Ishikawa (cell line): ENCODE measurements around the gene PHLDA2.

Source experiments
- CEBPB ChIP-seq: IDR thresholded peaks from 2 replicates; pipeline ENCODE4 v1.6.1; 2012
- CREB1 ChIP-seq: IDR thresholded peaks from 2 replicates; pipeline ENCODE4 v1.6.1; 2012; ENCODE audit warnings: low read depth
- EP300 ChIP-seq: IDR thresholded peaks from 2 replicates; pipeline ENCODE4 v1.6.1; 2012; ENCODE audit warnings: borderline replicate concordance
- FOXM1 ChIP-seq: IDR thresholded peaks from 2 replicates; pipeline ENCODE4 v1.6.1; 2012; ENCODE audit warnings: low read depth, borderline replicate concordance
- RAD21 ChIP-seq: IDR thresholded peaks from 2 replicates; pipeline ENCODE4 v1.6.1; 2012; ENCODE audit warnings: low read depth
- TAF1 ChIP-seq: IDR thresholded peaks from 2 replicates; pipeline ENCODE4 v1.6.1; 2012; ENCODE audit warnings: low read depth, mild to moderate bottlenecking
- TCF12 ChIP-seq: IDR thresholded peaks from 2 replicates; pipeline ENCODE4 v1.6.1; 2012; ENCODE audit warnings: low read depth
- YY1 ChIP-seq: IDR thresholded peaks from 2 replicates; pipeline ENCODE4 v1.6.1; 2012; ENCODE audit warnings: low read depth
- ZBTB7A ChIP-seq: IDR thresholded peaks from 2 replicates; pipeline ENCODE4 v1.6.1; 2012; ENCODE audit warnings: low read depth
- TF ChIP-seq, protein P1 (sequence below): IDR thresholded peaks from 2 replicates; pipeline ENCODE4 v1.6.1; 2012; ENCODE audit warnings: low read depth, mild to moderate bottlenecking
- TF ChIP-seq, protein P2 (sequence below): IDR thresholded peaks from 2 replicates; pipeline ENCODE4 v1.6.1; 2012
- TF ChIP-seq, protein P3 (sequence below): IDR thresholded peaks from 2 replicates; pipeline ENCODE4 v1.6.1; 2012

DNA sequence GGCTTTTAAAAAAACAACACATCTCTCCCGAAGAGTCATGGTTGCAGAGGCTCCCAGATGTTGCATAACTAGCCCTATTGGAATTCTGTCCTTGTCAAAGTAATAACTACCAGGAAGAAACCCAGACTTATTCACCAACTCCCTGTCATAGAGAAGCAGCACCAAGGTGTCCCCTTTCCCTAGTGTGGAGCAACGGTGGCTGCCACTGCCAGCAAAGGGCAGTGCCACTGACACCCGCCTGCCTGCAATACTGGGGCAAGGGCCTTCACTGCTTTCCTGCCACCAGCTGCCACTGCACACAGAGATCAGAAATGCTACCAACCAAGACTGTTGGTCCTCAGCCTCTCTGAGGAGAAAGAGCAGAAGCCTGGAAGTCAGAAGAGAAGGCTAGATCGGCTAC is 35.6 kb upstream of the PHLDA2 start:
- no peak for TF ChIP-seq EP300
- TF ChIP-seq FOXM1 = no peak
- TF ChIP-seq, protein P1, sequence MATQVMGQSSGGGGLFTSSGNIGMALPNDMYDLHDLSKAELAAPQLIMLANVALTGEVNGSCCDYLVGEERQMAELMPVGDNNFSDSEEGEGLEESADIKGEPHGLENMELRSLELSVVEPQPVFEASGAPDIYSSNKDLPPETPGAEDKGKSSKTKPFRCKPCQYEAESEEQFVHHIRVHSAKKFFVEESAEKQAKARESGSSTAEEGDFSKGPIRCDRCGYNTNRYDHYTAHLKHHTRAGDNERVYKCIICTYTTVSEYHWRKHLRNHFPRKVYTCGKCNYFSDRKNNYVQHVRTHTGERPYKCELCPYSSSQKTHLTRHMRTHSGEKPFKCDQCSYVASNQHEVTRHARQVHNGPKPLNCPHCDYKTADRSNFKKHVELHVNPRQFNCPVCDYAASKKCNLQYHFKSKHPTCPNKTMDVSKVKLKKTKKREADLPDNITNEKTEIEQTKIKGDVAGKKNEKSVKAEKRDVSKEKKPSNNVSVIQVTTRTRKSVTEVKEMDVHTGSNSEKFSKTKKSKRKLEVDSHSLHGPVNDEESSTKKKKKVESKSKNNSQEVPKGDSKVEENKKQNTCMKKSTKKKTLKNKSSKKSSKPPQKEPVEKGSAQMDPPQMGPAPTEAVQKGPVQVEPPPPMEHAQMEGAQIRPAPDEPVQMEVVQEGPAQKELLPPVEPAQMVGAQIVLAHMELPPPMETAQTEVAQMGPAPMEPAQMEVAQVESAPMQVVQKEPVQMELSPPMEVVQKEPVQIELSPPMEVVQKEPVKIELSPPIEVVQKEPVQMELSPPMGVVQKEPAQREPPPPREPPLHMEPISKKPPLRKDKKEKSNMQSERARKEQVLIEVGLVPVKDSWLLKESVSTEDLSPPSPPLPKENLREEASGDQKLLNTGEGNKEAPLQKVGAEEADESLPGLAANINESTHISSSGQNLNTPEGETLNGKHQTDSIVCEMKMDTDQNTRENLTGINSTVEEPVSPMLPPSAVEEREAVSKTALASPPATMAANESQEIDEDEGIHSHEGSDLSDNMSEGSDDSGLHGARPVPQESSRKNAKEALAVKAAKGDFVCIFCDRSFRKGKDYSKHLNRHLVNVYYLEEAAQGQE = no peak
- TF ChIP-seq YY1 = no peak
- no peak for TF ChIP-seq ZBTB7A
- TF ChIP-seq CREB1 = no peak
- no peak for TF ChIP-seq TCF12
- TF ChIP-seq TAF1 = no peak
- TF ChIP-seq, protein P2, sequence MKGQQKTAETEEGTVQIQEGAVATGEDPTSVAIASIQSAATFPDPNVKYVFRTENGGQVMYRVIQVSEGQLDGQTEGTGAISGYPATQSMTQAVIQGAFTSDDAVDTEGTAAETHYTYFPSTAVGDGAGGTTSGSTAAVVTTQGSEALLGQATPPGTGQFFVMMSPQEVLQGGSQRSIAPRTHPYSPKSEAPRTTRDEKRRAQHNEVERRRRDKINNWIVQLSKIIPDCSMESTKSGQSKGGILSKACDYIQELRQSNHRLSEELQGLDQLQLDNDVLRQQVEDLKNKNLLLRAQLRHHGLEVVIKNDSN = no peak
- TF ChIP-seq, protein P3, sequence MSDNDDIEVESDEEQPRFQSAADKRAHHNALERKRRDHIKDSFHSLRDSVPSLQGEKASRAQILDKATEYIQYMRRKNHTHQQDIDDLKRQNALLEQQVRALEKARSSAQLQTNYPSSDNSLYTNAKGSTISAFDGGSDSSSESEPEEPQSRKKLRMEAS = no peak
- TF ChIP-seq RAD21 = no peak
- TF ChIP-seq CEBPB = no peak
